ENCODE data around the gene C21orf58.

DNA sequence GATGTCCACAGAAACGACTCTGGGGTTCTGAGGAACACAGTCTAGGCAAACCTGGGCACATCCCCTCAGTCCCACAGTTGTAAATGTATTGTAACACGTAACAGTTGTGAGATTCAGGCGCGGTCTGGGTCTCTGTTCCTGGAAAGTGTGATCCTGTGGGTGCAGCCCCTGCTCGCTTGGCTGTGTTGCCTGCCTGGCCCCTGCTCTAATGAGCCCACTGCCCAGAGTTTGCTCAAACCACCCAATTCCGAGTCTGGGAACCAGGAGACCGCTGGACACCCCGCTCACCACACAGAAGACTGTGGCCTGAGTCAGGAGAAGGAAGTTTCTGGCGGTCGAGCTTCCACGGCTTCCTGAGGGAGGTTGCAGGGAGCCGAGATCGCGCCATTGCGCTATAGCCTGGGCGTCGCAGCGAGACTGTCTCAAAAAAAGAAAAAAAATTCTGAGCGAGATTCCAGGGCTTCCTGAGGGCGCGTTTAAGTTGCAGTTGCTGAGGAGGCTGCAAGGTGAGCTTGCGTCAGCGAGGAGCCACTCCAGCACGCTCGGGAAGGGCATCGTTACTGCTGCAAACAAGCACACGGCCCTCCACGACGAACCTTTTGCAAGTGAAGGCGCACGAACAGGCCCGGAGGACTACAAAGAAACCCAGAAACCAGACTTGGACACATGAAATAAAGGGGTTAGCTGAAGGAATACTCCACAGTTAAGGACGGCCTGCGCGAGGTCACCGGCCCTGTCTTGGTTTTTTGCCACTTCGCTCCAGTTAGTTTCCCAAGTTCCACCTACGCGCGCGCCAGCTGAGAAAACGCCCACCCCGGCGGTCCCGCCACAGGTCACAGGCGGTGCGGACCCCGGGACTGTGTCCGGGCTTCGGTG, 1.1 kb downstream of the C21orf58 start:
- TF ChIP-seq GATA2 (IDR thresholded peaks at IDR 0.05; ENCODE audit: low read depth, low read length): no peak
- TF ChIP-seq GATA3 (IDR thresholded peaks at IDR 0.05; ENCODE audit: low read depth, low read length): no peak
